ENCODE measurements around the gene PGAM1. TPM values are rescaled to one million over a fixed set of nuclear protein-coding genes. Genes with fewer than 3 reads are reported as not detected.

The PGAM1 gene
- total and polyA plus RNA-seq, 2 of the 4 experiments (the other 2 are of a cell fraction) = 686 to 841 TPM

DNA sequence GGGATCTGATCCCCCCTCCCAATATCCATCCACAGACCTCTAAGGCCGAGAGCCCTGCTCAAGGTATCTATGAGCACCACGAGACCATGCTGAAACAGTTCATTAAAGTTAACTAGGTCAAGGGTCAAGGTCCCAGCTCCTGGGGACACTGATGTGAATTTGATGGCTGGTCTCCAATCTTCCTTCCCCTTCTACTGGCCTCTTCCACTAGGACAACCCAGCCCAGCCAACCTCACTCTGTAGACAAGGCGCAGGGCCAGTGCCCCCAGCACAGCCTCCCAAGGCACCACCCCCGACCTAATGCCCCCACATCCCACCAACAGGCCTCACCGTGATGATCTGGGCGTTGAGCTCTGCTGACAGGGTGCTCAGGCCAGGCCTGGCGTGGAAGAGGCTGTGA, 40.4 kb upstream of the PGAM1 start:
- DNase-seq = no peak
- H2BK5ac ChIP-seq (ENCODE audit: low read depth, low read length, poor library complexity, severe bottlenecking) = no peak overlapping the region
- no peaks in the 10 kb centered on the region for H3K79me1 ChIP-seq (ENCODE audit: low read depth in 1 of 2, low read length in 2 of 2)
- H2AK9ac ChIP-seq (replicated peaks; ENCODE audit: low read depth, low read length, poor library complexity) = peak overlapping the region; percentile 9
- no peaks in the 10 kb centered on the region for H3K4me1 ChIP-seq (ENCODE audit: control insufficient read depth, insufficient read depth, low read length)
- no peak overlapping the region for H3K9ac ChIP-seq (ENCODE audit: low read depth, low read length)
- no peaks in the 10 kb centered on the region for H3K27me3 ChIP-seq (ENCODE audit: control insufficient read depth, insufficient read depth, low read length)
- no peak overlapping the region for H3K27ac ChIP-seq (ENCODE audit: insufficient read depth, low read length)
- ChIA-PET POLR2A (ENCODE audit: unreplicated experiment) (no interaction called here), CTCF (no interaction called here)
- no peaks in the 10 kb centered on the region; the same call in 1 of the 2 replicates for H3K9me1 ChIP-seq (ENCODE audit: insufficient read depth, low read length)
- H3K4ac ChIP-seq (ENCODE audit: low read depth, low read length) = no peak overlapping the region
- H4K8ac ChIP-seq (ENCODE audit: low read depth in 2 of 2, low read length in 2 of 2) = no peak overlapping the region
- intact Hi-C loops (cut with micrococcal nuclease) (no loop called here), dilution Hi-C loops (cut with HindIII; ENCODE audit: low sequenced_read_pairs, unreplicated experiment) (no loop called here), in situ Hi-C loops (cut with MboI; ENCODE audit: low sequenced_read_pairs) (no loop called here)
- no peak overlapping the region for H3K23ac ChIP-seq (ENCODE audit: low read depth, low read length)
- no peak overlapping the region for H2BK20ac ChIP-seq (ENCODE audit: low read depth, low read length)
- no peak overlapping the region for H3K14ac ChIP-seq (replicated peaks; ENCODE audit: low read depth, low read length)
- no peak overlapping the region for H3K56ac ChIP-seq (ENCODE audit: extremely low read depth, insufficient read depth, low read length)
- no peak overlapping the region for H3K18ac ChIP-seq (ENCODE audit: low read depth, low read length)
- H2BK120ac ChIP-seq (ENCODE audit: low read depth, low read length) = no peak overlapping the region
- H3K4me2 ChIP-seq (ENCODE audit: low read depth, low read length) = no peak overlapping the region
- H2AK5ac ChIP-seq (ENCODE audit: low read depth, low read length) = no peak overlapping the region
- H3K4me3 ChIP-seq (ENCODE audit: insufficient read depth, low read depth, low read length) = no peak overlapping the region
- peaks cover 34% of the 10 kb centered on the region for H3K36me3 ChIP-seq (ENCODE audit: control insufficient read depth, insufficient read depth, low read length)
- ATAC-seq (ENCODE audit: low read depth) = no peak
- no peaks in the 10 kb centered on the region for H4K20me1 ChIP-seq (ENCODE audit: insufficient read depth, low read length)
- H2BK15ac ChIP-seq (ENCODE audit: low read depth, low read length) = no peak overlapping the region
- H2AFZ ChIP-seq (replicated peaks; ENCODE audit: low read length, poor library complexity) = no peak overlapping the region
- H4K91ac ChIP-seq (ENCODE audit: insufficient read depth, low read depth, low read length) = no peak overlapping the region
- H3K9me3 ChIP-seq (ENCODE audit: control insufficient read depth, insufficient read depth, low read length) = no peaks in the 10 kb centered on the region
- no CpG with 5 or more reads among the region's 7 CpGs for WGBS, 2 experiments (ENCODE audit: extremely low coverage in 2 of 2, insufficient read length in 1 of 2)
- no TSS peak for BruUV-seq (replicated peaks)
- no peak overlapping the region for H4K5ac ChIP-seq (ENCODE audit: low read depth, low read length)
- TF ChIP-seq CHD1 (IDR thresholded peaks at IDR 0.05; ENCODE audit: low read depth, low read length) = no peak
- no peak for TF ChIP-seq CEBPB (IDR thresholded peaks at IDR 0.05; ENCODE audit: low read depth, low read length)
- no peak for TF ChIP-seq RAD21 (IDR thresholded peaks at IDR 0.05; ENCODE audit: low read length)
